H1 (cell line): ENCODE results near the gene KNDC1. TPM values are rescaled to one million over a fixed set of nuclear protein-coding genes. Genes with fewer than 3 reads are reported as not detected.

Experiments
- CBX8 ChIP-seq: fragments of 300-800, 300-1000 bp; sonication (generic); IDR thresholded peaks from 2 replicates; pipeline ENCODE4 v1.7.1; 2016; ENCODE audit warnings: low read depth, low read length, borderline replicate concordance
- SIRT6 ChIP-seq: IDR thresholded peaks from one replicate; pipeline ENCODE4 v1.7.1; 2012; ENCODE audit warnings: low read length, inconsistent platforms
- SP2 ChIP-seq: IDR thresholded peaks from 2 replicates; pipeline ENCODE4 v1.6.1; 2012; ENCODE audit warnings: mild to moderate bottlenecking, low read length, inconsistent platforms
- USF2 ChIP-seq: IDR thresholded peaks from 2 replicates; pipeline ENCODE4 v1.6.1; 2011; ENCODE audit warnings: low read length, improper control_type of control experiment
- polyA plus RNA-seq, 7 experiments: library from polyadenylated mRNA; depleted of rRNA in 3 of 7; stranded (reverse) in 5 of 7; unstranded in 2 of 7; fragments of >200 nt in 5 of 7; fragments of 200-250 nt in 2 of 7; gene quantifications; 1 replicate in 5 of 7; 2 replicates in 1 of 7; 4 replicates in 1 of 7; pipeline versions ENCODE4 v1.2.1 to v1.2.3, GENCODE V29; 2011 to 2013; ENCODE audit warnings: missing spikeins in 2 of 7, mixed read lengths in 2 of 7
- total RNA-seq: library from RNA; stranded (reverse); fragmentation: NEBNext Ultra II Directional; extraction: Animal tissue kit (Norgen Biotek cat#: 25700); gene quantifications from 2 replicates; pipeline ENCODE4 v1.2.1, GENCODE V29; 2021

The KNDC1 gene
- total and polyA plus RNA-seq, 2 of the 8 experiments (the other 6 are each of a cell fraction or from before 2014, with no cell fraction given) = 7.5 to 16.7 TPM

GRCh38 chr10:133134411-133135115 lies 25.5 kb upstream of the KNDC1 start (continued):
- TF ChIP-seq SIRT6 = no peak
- no peak for TF ChIP-seq USF2
- TF ChIP-seq CBX8 = no peak
- TF ChIP-seq SP2 = no peak
